ENCODE results near the gene PLA2G5. TPM values are rescaled to one million over a fixed set of nuclear protein-coding genes. Genes with fewer than 3 reads are reported as not detected.
"Not testable (repeated sequence)": the region's sequence is repeated elsewhere in the genome, so short reads cannot be mapped to it uniquely, and the experiment has no call there.

PLA2G5 gene
- total RNA-seq, 3 donors from 2014 or later: 0.78 to 16.2 (median 0.94) TPM

DNA sequence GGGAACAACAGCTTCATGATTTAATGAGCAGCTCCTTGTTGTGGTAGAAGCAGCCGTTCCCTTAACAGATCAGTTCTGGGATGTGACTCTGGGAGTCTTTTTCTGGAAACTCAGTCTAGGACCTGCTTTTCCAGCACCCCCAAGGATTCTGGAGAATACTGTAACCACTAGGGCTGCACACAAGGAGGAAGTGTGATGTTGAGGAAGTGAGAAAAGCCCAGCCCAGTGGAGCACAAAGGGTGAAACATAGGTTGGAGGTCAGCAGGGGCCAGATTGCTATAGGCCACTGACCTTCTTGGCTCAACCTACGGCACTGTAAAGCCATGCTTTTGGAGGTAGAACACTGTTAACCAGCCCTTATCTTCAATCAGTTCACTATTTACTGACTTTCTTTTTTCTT lies 10.1 kb upstream of the PLA2G5 start:
- Histone ChIP-seq H3K4me1 (ENCODE audit: low read depth) (no peaks in the 10 kb centered on the region), H3K4me3 (no peak overlapping the region), H3K9me3 (no peaks in the 10 kb centered on the region), H3K36me3 (ENCODE audit: low read depth) (no peaks in the 10 kb centered on the region)
- no peak for TF ChIP-seq CTCF (IDR thresholded peaks at IDR 0.05)
- DNase-seq: no peak
- ATAC-seq: peak; percentile 69
- intact Hi-C loops (cut with DNase I, micrococcal nuclease): no loop called here

GRCh38 chr1:20060791-20061190 lies 9.2 kb upstream of the PLA2G5 start:
- H3K9me3 ChIP-seq; H3K4me3 ChIP-seq; DNase-seq; ATAC-seq; H3K4me1 ChIP-seq (ENCODE audit: low read depth); intact Hi-C loops (cut with DNase I, micrococcal nuclease); H3K36me3 ChIP-seq (ENCODE audit: low read depth): not testable (repeated sequence)

- intact Hi-C loops (cut with DNase I, micrococcal nuclease): no loop called here
- H3K36me3 ChIP-seq (ENCODE audit: low read depth): no peaks in the 10 kb centered on the region
- no peak for TF ChIP-seq CTCF (IDR thresholded peaks at IDR 0.05)
- no peak for DNase-seq
- ATAC-seq: no peak
- no peak overlapping the region for H3K4me3 ChIP-seq
- no peaks in the 10 kb centered on the region for H3K9me3 ChIP-seq
- H3K4me1 ChIP-seq (ENCODE audit: low read depth): no peaks in the 10 kb centered on the region
Observed at GRCh38 chr1:20061866-20062265, 8.1 kb upstream of the PLA2G5 start.

DNA sequence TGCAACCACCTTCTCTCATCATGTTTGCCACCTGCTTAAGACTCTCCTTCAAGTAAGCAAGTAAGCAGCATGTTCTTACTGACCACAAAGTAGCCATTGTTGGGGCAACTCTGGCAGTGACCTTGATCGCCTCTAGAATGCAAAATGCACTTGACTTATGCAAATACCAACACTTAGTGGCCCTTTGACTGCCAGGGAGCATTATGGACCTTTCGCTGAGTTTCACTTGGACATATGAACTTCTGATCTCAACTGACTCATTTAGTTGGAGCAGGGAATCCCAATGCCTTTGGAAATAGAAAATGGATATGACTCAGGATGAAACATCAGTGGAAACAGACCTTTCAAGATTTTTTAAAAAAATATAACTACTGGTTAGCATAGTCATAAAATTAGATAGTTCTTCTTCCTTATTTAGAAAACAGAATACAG lies 6.1 kb upstream of the PLA2G5 start:
- H3K36me3 ChIP-seq (ENCODE audit: low read depth): no peaks in the 10 kb centered on the region
- H3K4me1 ChIP-seq (ENCODE audit: low read depth): no peaks in the 10 kb centered on the region
- no peaks in the 10 kb centered on the region for H3K9me3 ChIP-seq
- TF ChIP-seq CTCF (IDR thresholded peaks at IDR 0.05): no peak
- peak; percentile 19 for ATAC-seq
- intact Hi-C loops (cut with DNase I, micrococcal nuclease): no loop called here
- H3K4me3 ChIP-seq: no peak overlapping the region
- no peak for DNase-seq

GRCh38 chr1:20068722-20069121 lies 1.3 kb upstream of the PLA2G5 start:
- Histone ChIP-seq H3K4me1 (ENCODE audit: low read depth) (no peaks in the 10 kb centered on the region), H3K36me3 (ENCODE audit: low read depth) (no peaks in the 10 kb centered on the region), H3K9me3 (no peaks in the 10 kb centered on the region), H3K4me3 (no peak overlapping the region)
- ATAC-seq (no peak), DNase-seq (no peak)
- intact Hi-C loops (cut with DNase I, micrococcal nuclease): no loop called here
- no peak for TF ChIP-seq CTCF (IDR thresholded peaks at IDR 0.05)

DNA sequence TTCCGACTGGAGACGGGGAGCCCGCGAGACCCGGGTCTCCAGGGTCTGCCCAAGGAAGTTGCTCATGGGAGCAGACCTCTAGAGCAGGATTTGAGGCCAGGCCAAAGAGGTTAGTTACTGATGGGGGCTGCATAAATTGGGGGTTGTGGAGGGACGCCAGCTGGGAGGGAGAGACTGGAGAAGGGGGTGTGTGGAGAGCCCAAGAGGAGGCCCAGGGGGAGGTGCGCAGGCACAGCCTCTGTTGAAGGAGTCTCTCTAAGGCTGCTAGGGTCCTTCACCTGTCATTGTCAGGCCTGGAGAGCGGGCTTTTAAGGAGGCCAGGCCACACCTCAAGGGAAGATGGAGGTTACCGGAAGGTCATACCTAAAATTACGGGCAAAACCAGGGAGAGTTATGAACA lies 363 bp downstream of the PLA2G5 start:
- no peak overlapping the region for H3K4me3 ChIP-seq
- DNase-seq (no peak), ATAC-seq (no peak)
- intact Hi-C loops (cut with DNase I, micrococcal nuclease): no loop called here
- H3K36me3 ChIP-seq (ENCODE audit: low read depth): no peaks in the 10 kb centered on the region
- TF ChIP-seq CTCF (IDR thresholded peaks at IDR 0.05): no peak
- no peaks in the 10 kb centered on the region for H3K9me3 ChIP-seq
- H3K4me1 ChIP-seq (ENCODE audit: low read depth): no peaks in the 10 kb centered on the region
